T-helper 2 cell treated with Interferon-gamma antibody and Interleukin-4, amounts not matched to agents 100 ng/mL and 5 ng/mL, for 36 hours (primary cell): ENCODE data around the gene ZWINT. TPM values are rescaled to one million over a fixed set of nuclear protein-coding genes. Genes with fewer than 3 reads are reported as not detected.

Experiments used
- intact Hi-C: fragments of 100-400 bp; cut with micrococcal nuclease; formaldehyde crosslinking; loops from one replicate; pipeline ENCODE4 v1.15.1; 2023
- total RNA-seq: library from RNA; stranded (reverse); gene quantifications from 2 replicates; pipeline ENCODE4 v1.2.3, GENCODE V29; 2022

ZWINT gene, protein sequence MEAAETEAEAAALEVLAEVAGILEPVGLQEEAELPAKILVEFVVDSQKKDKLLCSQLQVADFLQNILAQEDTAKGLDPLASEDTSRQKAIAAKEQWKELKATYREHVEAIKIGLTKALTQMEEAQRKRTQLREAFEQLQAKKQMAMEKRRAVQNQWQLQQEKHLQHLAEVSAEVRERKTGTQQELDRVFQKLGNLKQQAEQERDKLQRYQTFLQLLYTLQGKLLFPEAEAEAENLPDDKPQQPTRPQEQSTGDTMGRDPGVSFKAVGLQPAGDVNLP
- 122 and 125 TPM in 2 replicates for total RNA-seq

GRCh38 chr10:56360967-56361612, at the start of gene ZWINT:
Gene ZWINT (minus strand): TSS chr10:56361259. CDS start chr10:56361236, 23 bp downstream.
- intact Hi-C loops = loop anchor here (2.0 kb wide), 1 partner anchor 1908 kb away; the partner anchor contains the start of gene CISD1

DNA sequence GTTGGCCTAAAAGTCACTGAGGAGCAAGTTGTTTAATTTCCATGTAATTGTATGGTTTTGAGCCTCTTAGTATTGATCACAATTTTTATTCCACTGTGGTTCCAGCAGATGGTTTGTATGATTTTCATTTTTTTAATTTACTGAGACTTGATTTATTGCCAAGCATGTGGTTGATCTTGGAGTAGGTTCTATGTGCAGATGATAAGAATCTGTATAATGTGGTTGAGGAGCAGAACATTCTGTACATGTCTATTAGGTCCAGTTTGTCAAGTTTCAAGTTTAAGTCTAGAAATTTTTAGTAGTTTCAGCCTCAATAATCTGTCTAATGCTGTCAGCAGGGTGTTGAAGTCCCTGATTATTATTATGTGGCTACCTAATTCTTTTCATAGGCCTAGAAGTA, 22.7 kb upstream of the ZWINT start:
- intact Hi-C loops = no loop called here

DNA sequence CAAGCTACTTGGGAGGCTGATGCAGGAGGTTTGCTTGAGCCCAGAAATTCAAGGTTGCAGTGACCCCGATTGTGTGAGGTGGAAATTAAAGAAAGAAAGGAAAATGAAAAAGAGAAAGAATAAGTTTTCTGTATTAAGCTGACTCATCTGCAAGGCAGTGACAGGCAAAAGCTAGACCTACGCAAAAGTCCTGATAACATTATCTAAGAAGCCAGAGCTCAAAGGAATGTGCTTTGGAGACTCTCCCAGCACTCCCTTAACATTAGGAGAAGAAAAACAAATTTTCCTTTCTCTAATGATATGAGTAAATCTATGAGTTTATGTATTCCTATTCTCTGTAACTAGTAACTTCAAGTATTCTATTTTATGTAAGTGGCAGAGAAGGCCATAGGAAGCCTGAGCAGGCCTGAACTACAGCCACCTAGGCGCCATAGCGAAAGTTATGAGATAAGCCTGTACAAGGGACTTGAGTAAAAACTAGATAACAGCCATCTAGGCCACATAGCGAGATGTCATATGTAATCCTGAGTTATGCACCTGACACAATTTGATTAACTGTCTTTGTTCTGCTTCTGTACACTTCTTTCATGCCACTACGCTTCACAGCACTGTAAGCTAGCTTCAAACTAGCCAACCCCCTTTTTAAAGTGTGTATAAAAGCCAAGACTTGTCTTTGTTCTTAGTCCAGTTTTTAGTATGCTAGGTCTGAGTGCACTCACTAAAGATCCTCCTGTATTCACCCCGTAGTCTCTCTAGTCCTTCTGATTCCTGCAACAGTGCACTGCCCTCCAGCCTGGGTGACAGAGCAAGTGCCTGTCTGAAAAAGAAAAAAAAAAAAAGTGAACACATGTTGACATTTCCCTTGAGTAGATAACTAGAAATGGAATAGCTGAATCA, 9.4 kb upstream of the ZWINT start:
- intact Hi-C loops = no loop called here

DNA sequence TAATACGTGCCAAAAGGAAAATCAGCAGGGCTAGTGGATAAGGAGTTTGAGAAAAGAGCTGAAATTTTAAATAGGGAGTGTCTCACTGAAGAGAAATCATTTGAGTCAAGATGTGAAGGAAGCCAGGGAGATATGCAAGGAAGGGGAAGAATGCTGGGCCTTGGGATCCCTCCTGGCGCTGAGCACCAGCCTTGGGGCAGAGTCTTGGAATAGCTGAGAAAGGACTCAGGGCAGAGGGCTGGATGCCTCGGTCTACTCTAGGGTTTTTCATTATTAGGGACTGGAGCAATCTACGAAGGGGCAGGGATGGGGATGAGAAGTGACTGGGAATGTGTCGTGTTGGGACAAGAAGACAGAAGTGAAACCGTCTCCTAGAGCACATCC, 484 bp downstream of the ZWINT start:
- intact Hi-C loops = loop anchor here (2.0 kb wide), 1 partner anchor 1908 kb away; the partner anchor contains the start of gene CISD1

DNA sequence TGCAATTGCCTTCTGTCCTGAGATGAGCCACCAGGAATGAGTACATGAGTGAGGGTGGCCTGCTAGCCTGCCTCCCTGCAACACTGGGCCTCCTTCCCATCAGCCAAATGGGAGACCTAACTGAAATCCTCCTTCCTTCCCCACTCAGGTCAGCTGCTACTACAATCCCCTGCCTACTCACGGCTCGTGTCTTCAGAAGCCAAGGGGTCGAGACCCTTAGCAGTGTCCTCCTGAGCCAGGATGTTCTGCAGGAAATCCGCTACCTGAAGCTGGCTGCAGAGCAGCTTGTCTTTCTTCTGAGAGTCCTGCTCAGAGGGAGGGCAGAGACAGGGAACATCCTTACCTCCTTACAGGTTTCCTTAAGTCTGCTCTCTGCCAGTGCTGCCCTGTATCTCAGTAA, 1.2 kb downstream of the ZWINT start:
- intact Hi-C loops = loop anchor here (2.0 kb wide), 1 partner anchor 1909 kb away; the partner anchor contains the start of gene CISD1

GRCh38 chr10:56357018-56357417, 4.0 kb downstream of the ZWINT start:
- intact Hi-C loops = no loop called here

DNA sequence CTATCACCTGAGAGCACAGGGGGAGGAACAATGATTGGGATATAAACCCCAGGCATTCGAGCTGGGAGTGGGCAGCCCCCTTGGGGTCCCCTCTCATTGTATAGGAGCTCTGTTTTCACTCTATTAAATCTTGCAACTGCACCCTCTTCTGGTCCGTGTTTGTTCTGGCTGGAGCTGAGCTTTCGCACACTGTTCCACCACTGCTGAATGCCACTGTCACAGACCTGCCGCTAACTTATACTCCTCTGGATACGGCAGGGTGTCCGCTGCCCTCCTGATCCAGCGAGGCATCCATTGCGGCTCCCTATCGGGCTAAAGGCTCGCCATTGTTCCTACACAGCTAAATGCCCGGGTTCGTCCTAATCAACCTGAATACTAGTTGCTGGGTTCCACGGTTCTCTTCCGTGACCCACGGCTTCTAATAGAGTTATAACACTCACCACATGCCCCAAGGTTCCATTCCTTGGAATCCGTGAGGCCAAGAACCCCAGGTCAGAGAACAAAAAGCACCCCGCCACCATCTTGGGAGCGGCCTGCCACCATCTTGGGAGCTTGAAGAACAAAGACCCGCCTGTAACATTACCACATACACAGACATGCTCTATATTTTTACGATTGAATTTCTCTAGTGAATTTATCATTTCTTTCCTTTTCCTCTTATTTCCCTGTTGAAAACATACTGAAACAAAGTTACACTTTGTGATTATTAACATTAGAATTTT, 9.0 kb downstream of the ZWINT start:
- intact Hi-C loops = no loop called here

GRCh38 chr10:56349611-56350010, 11.4 kb downstream of the ZWINT start:
- intact Hi-C loops = no loop called here

GRCh38 chr10:56348101-56348500, 13.0 kb downstream of the ZWINT start:
- intact Hi-C loops = no loop called here

GRCh38 chr10:56346845-56347415, 14.1 kb downstream of the ZWINT start:
- intact Hi-C loops = no loop called here

- intact Hi-C loops = no loop called here
Observed at GRCh38 chr10:56341612-56342011, 19.4 kb downstream of the ZWINT start.

GRCh38 chr10:56329961-56330360, 31.1 kb downstream of the ZWINT start:
- intact Hi-C loops = no loop called here

DNA sequence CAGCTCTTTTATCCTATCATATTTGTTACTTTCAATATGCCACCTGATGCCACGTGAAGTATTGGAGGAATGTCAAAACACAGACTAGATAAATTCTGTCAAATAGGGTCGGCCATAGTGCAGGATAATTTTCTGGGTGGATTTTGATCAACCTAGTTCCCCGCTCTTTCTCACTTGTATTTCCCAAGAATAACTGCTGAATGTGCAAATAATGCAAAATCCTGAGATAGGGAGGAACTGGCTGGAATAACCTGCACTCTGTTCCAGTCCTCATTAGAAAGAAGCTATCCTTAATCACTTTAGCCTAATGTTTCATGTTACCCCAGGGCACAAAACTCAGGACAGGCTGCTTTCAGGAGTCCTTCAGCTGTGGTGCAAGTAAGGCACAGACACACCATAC, 33.9 kb downstream of the ZWINT start:
- intact Hi-C loops = no loop called here

GRCh38 chr10:56319386-56319785, 41.7 kb downstream of the ZWINT start:
- intact Hi-C loops = no loop called here

GRCh38 chr10:56318816-56319215, 42.2 kb downstream of the ZWINT start:
- intact Hi-C loops = no loop called here

- intact Hi-C loops = no loop called here
Observed at GRCh38 chr10:56317603-56318002, 43.5 kb downstream of the ZWINT start.

DNA sequence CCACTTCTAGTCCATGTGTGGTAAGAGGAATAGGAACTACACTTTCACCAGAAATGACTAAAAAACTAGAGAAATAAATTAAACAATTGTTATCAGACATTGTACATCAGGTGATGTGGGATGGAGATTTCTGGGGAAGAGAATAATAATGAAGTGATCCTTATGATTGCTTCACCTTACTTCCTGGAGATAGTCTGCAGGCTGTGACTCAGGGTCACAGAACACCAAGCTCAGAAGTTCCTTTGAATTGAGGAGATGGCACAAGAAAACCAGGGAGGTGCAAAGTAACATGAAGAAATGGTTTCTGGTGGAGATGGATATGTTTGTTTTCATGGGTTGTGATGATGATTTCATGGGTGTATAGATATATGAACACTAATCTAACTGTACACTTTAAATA, 44.5 kb downstream of the ZWINT start:
- intact Hi-C loops = no loop called here
